Neutrophil (primary cell): ENCODE measurements around the gene ARHGAP44.

Source experiments
- H3K27ac ChIP-seq: fragments of 200-600 bp; sonication (generic); 2 replicates; pipeline ENCODE4 v1.5.1; 2016; ENCODE audit warnings: mild to moderate bottlenecking, moderate library complexity
- H3K27me3 ChIP-seq: fragments of 200-600 bp; sonication (generic); 2 replicates; pipeline ENCODE4 v1.6.0; 2016; ENCODE audit warnings: mild to moderate bottlenecking
- H3K36me3 ChIP-seq: fragments of 200-600 bp; sonication (generic); 2 replicates; pipeline ENCODE4 v1.5.1; 2017
- H3K4me1 ChIP-seq, 2 experiments: fragments of 200-600 bp in 1 of 2; sonication (generic) in 1 of 2; 1 replicate in 1 of 2; 2 replicates in 1 of 2; pipeline versions ENCODE4 v1.5.1 to v1.6.1; 2013 to 2016; ENCODE audit warnings: low read depth in 1 of 2, low read length in 1 of 2, mild to moderate bottlenecking in 1 of 2, moderate library complexity in 1 of 2; ENCODE audit not compliant: control insufficient read depth in 1 of 2, insufficient read depth in 1 of 2
- H3K4me3 ChIP-seq, 2 experiments: fragments of 200-600 bp in 1 of 2; sonication (generic) in 1 of 2; 1 replicate in 1 of 2; 2 replicates in 1 of 2; pipeline ENCODE4 v1.5.1; 2013 to 2016; ENCODE audit warnings: low read depth in 1 of 2, low read length in 1 of 2, mild to moderate bottlenecking in 1 of 2, moderate library complexity in 1 of 2
- H3K9me3 ChIP-seq: fragments of 200-600 bp; sonication (generic); 2 replicates; pipeline ENCODE4 v1.5.1; 2016
- CTCF ChIP-seq: fragments of 200-600 bp; sonication (generic); IDR thresholded peaks from 2 replicates; pipeline ENCODE4 v1.5.1; 2016; ENCODE audit warnings: antibody characterized with exemption

The ARHGAP44 gene

GRCh38 chr17:12806630-12807029 is 17.3 kb downstream of the ARHGAP44 start:
- Histone ChIP-seq H3K36me3 (no peaks in the 10 kb centered on the region), H3K9me3 (peaks cover 4% of the 10 kb centered on the region), H3K27me3 (no peaks in the 10 kb centered on the region), H3K27ac (no peak overlapping the region), H3K4me3 (no peak overlapping the region), H3K4me1 (no peaks in the 10 kb centered on the region)
- no peak for TF ChIP-seq CTCF

GRCh38 chr17:12808723-12809122 is 19.4 kb downstream of the ARHGAP44 start:
- H3K36me3 ChIP-seq = no peaks in the 10 kb centered on the region
- H3K27ac ChIP-seq = no peak overlapping the region
- H3K9me3 ChIP-seq = peaks cover 4% of the 10 kb centered on the region
- H3K4me3 ChIP-seq = no peak overlapping the region
- no peak for TF ChIP-seq CTCF
- no peaks in the 10 kb centered on the region for H3K4me1 ChIP-seq
- no peaks in the 10 kb centered on the region for H3K27me3 ChIP-seq

GRCh38 chr17:12812877-12813276 is 23.6 kb downstream of the ARHGAP44 start:
- no peak overlapping the region for H3K27ac ChIP-seq

GRCh38 chr17:12813664-12814063 is 24.4 kb downstream of the ARHGAP44 start:
- H3K4me3 ChIP-seq = no peak overlapping the region
- no peaks in the 10 kb centered on the region for H3K4me1 ChIP-seq
- peaks cover 4% of the 10 kb centered on the region for H3K9me3 ChIP-seq
- no peak for TF ChIP-seq CTCF
- H3K36me3 ChIP-seq = no peaks in the 10 kb centered on the region
- no peaks in the 10 kb centered on the region for H3K27me3 ChIP-seq
- no peak overlapping the region for H3K27ac ChIP-seq

More at GRCh38 chr17:12812877-12813276, 23.6 kb downstream of the ARHGAP44 start:
- Histone ChIP-seq H3K27me3 (no peaks in the 10 kb centered on the region), H3K4me3 (no peak overlapping the region), H3K36me3 (no peaks in the 10 kb centered on the region), H3K4me1 (no peaks in the 10 kb centered on the region), H3K9me3 (peaks cover 4% of the 10 kb centered on the region)
- TF ChIP-seq CTCF = no peak

GRCh38 chr17:12814718-12815117 is 25.4 kb downstream of the ARHGAP44 start:
- no peaks in the 10 kb centered on the region for H3K9me3 ChIP-seq
- no peaks in the 10 kb centered on the region for H3K4me1 ChIP-seq
- H3K4me3 ChIP-seq = no peak overlapping the region
- H3K27ac ChIP-seq = no peak overlapping the region
- no peaks in the 10 kb centered on the region for H3K27me3 ChIP-seq
- no peaks in the 10 kb centered on the region for H3K36me3 ChIP-seq
- TF ChIP-seq CTCF = no peak

DNA sequence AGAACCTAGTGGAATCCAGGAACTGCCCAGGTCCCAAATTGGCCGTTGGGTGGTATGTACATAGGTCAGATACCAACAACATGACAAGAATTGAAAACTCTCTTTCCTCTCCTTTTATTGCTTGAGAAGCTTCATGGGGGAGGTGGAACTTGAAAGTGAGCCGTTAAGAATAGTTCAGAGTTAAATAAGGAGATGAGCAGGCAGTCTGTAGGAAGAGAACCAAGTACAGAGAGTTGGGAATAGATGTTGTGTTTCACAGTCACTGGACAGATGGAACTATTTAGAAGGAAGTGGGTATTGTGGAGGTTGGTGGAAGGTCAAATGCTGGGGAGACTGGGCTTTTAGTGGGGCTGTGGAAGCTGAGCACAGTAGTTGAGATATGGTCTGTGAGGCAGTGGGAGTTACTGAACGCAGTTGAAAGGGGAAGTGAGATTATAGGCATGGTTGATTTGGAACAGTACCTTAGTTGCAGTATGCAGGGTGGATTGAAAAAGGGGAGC is 26.4 kb downstream of the ARHGAP44 start:
- no peak overlapping the region for H3K4me3 ChIP-seq
- no peaks in the 10 kb centered on the region for H3K9me3 ChIP-seq
- no peaks in the 10 kb centered on the region for H3K4me1 ChIP-seq
- H3K27ac ChIP-seq = no peak overlapping the region
- no peak for TF ChIP-seq CTCF
- H3K36me3 ChIP-seq = no peaks in the 10 kb centered on the region
- H3K27me3 ChIP-seq = no peaks in the 10 kb centered on the region
